ENCODE results near the gene NELL1.

GRCh38 chr11:20782775-20783174 lies 113.4 kb downstream of the NELL1 start:
- TF ChIP-seq CTCF (IDR thresholded peaks at IDR 0.05) (no peak), EZH2 (IDR thresholded peaks at IDR 0.05) (no peak), EZH2phosphoT487 (IDR thresholded peaks at IDR 0.05) (no peak)

All from neural progenitor cell (in vitro differentiated cells).